HCT116 (cell line): ENCODE data around the gene GLI3.

ENCODE experiments used
- EGR1 ChIP-seq: IDR thresholded peaks from 2 replicates; pipeline ENCODE4 v1.6.1; 2012; ENCODE audit warnings: low read depth
- FOSL1 ChIP-seq: IDR thresholded peaks from 2 replicates; pipeline ENCODE4 v1.6.1; 2012; ENCODE audit warnings: low read depth
- POLR2A ChIP-seq: IDR thresholded peaks from 2 replicates; pipeline ENCODE4 v1.7.0; 2011; ENCODE audit warnings: borderline replicate concordance; ENCODE audit not compliant: insufficient read depth, insufficient read length; ENCODE audit errors: extremely low read depth
- ZNF274 ChIP-seq: fragments of 200-500 bp; sonication (Bioruptor generic); IDR thresholded peaks from 2 replicates; pipeline ENCODE4 v1.6.1; 2014; ENCODE audit warnings: mild to moderate bottlenecking, low read depth, low read length, inconsistent platforms
- TF ChIP-seq, protein P1 (sequence below), 3 experiments: fragments of 200-600 bp in 1 of 3; sonication (generic) in 1 of 3; IDR thresholded peaks in 2 of 3; conservative IDR thresholded peaks in 1 of 3; 2 replicates each; pipeline ENCODE4 v1.5.1; 2012 to 2017; ENCODE audit warnings: low read depth in 2 of 3, low read length in 2 of 3, antibody characterized with exemption in 1 of 3, borderline replicate concordance in 1 of 3, control low read depth in 1 of 3, mild to moderate bottlenecking in 1 of 3, mixed read lengths in 1 of 3, mixed run types in 1 of 3, moderate library complexity in 1 of 3; ENCODE audit not compliant: insufficient read depth in 1 of 3

DNA sequence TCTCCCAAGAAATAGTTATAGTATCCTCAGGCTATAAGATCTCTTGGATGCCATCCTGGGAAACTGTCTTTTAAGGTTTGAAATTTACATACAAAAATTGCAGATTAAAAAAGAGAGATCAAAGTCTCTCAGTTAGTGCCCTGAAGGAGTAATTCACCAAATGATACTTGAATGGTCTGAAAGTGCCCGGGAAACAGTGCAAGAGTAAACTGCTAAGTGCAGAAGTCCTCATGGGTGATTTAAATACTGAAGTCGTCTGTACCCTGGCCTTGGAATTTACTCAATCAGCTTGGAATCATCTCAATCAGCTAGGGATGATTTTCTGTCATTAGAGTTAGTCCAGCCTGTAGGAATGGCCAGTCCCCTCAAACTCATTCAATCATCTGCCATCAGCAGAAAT lies 155.3 kb downstream of the GLI3 start:
- TF ChIP-seq, protein P1, sequence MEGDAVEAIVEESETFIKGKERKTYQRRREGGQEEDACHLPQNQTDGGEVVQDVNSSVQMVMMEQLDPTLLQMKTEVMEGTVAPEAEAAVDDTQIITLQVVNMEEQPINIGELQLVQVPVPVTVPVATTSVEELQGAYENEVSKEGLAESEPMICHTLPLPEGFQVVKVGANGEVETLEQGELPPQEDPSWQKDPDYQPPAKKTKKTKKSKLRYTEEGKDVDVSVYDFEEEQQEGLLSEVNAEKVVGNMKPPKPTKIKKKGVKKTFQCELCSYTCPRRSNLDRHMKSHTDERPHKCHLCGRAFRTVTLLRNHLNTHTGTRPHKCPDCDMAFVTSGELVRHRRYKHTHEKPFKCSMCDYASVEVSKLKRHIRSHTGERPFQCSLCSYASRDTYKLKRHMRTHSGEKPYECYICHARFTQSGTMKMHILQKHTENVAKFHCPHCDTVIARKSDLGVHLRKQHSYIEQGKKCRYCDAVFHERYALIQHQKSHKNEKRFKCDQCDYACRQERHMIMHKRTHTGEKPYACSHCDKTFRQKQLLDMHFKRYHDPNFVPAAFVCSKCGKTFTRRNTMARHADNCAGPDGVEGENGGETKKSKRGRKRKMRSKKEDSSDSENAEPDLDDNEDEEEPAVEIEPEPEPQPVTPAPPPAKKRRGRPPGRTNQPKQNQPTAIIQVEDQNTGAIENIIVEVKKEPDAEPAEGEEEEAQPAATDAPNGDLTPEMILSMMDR (IDR thresholded peaks at IDR 0.05 in 2 of 3, conservative IDR thresholded peaks at IDR 0.05 in 1 of 3; ENCODE audit: borderline replicate concordance in 1 of 3, insufficient read depth in 1 of 3, low read depth in 2 of 3, low read length in 2 of 3) = no peak
- TF ChIP-seq POLR2A (no peak), ZNF274 (no peak), FOSL1 (no peak), EGR1 (no peak)
